HepG2 (cell line): ENCODE measurements around the gene DNAJC18. TPM values are rescaled to one million over a fixed set of nuclear protein-coding genes. Genes with fewer than 3 reads are reported as not detected.

ENCODE experiments used
- ATAC-seq: fragments of 200-7000 bp; cut with Tn5 transposase; 3 replicates; pipeline ENCODE4 v1.9.1; 2020; ENCODE audit warnings: mild to moderate bottlenecking, moderate library complexity
- BruUV-seq: library from RNA; stranded (reverse); fragments of 400-500 nt; replicated peaks from 2 replicates; lab custom pipeline; 2021; lab: Mats Ljungman, UMichigan
- CTCF ChIA-PET: fragments of 300-600 bp; formaldehyde crosslinking; extraction: SDS; loops from one replicate; lab custom pipeline; 2021; ENCODE audit warnings: low total read pairs, inconsistent platforms, low intra/inter-chr PET ratio; lab: Yijun Ruan, JAX
- POLR2A ChIA-PET: fragments of 350-600 bp; sonication (Branson Sonifier 250); formaldehyde crosslinking; loops from one replicate; lab custom pipeline; 2020; ENCODE audit warnings: antibody characterized with exemption, inconsistent platforms; lab: Yijun Ruan, JAX
- DNase-seq: peaks from one replicate; pipeline ENCODE4 v3.0.0-alpha.2; 2015; ENCODE audit warnings: low spot score
- FAIRE-seq: peaks from 3 replicates; lab custom pipeline; 2011; peaks lifted over from hg19 to GRCh38; lab: Jason Lieb, UNC
- H2AFZ ChIP-seq: one replicate; pipeline ENCODE4 v1.6.1; 2011; ENCODE audit warnings: low read length, inconsistent platforms
- H3K27ac ChIP-seq: fragments of 300-600 bp; 3 replicates; pipeline ENCODE4 v1.8.0; 2011; ENCODE audit warnings: mixed run types, mild to moderate bottlenecking, mixed read lengths, low read length, inconsistent platforms; ENCODE audit not compliant: insufficient read depth; ENCODE audit errors: extremely low read length
- H3K27me3 ChIP-seq, 2 experiments: fragments of 200-600 bp in 1 of 2; 2 replicates in 1 of 2; 3 replicates in 1 of 2; pipeline versions ENCODE4 v1.6.0 to v1.8.0; 2011; ENCODE audit warnings: low read length in 2 of 2, mild to moderate bottlenecking in 2 of 2, moderate library complexity in 2 of 2, inconsistent platforms in 1 of 2; ENCODE audit not compliant: insufficient read depth in 2 of 2, control insufficient read depth in 1 of 2
- H3K36me3 ChIP-seq, 2 experiments: fragments of 200-600 bp in 1 of 2; replicated peaks in 1 of 2; 2 replicates in 1 of 2; 3 replicates in 1 of 2; pipeline versions ENCODE4 v1.5.1 to v1.8.0; 2011; ENCODE audit warnings: low read length in 2 of 2, inconsistent platforms in 1 of 2; ENCODE audit not compliant: insufficient read depth in 2 of 2, control insufficient read depth in 1 of 2
- H3K4me1 ChIP-seq: 2 replicates; pipeline ENCODE4 v1.5.1; 2012; ENCODE audit warnings: low read length, inconsistent platforms; ENCODE audit not compliant: insufficient read depth
- H3K4me2 ChIP-seq: 2 replicates; pipeline ENCODE4 v1.6.0; 2011; ENCODE audit warnings: low read depth, low read length, inconsistent platforms
- H3K4me3 ChIP-seq, 3 experiments: fragments of 200-600 bp in 1 of 3; sonication (generic), shearing (Covaris generic) in 1 of 3; replicated peaks in 1 of 3; 2 replicates each; pipeline ENCODE4 v1.5.1; 2011 to 2016; ENCODE audit warnings: low read length in 3 of 3, inconsistent platforms in 2 of 3, low read depth in 2 of 3, mild to moderate bottlenecking in 2 of 3, control low read depth in 1 of 3, mixed read lengths in 1 of 3; ENCODE audit not compliant: insufficient read depth in 1 of 3
- H3K79me2 ChIP-seq: one replicate; pipeline ENCODE4 v1.6.1; 2011; ENCODE audit warnings: low read length, inconsistent platforms; ENCODE audit not compliant: insufficient read depth
- H3K9ac ChIP-seq: 2 replicates; pipeline ENCODE4 v1.6.0; 2011; ENCODE audit warnings: mild to moderate bottlenecking, low read depth, low read length, inconsistent platforms; ENCODE audit not compliant: insufficient read depth
- H3K9me3 ChIP-seq: 2 replicates; pipeline ENCODE4 v1.5.1; 2012; ENCODE audit warnings: mild to moderate bottlenecking, low read length
- H4K20me1 ChIP-seq: 2 replicates; pipeline ENCODE4 v1.6.0; 2011; ENCODE audit warnings: inconsistent platforms, mild to moderate bottlenecking, low read length, moderate library complexity; ENCODE audit not compliant: insufficient read depth
- ASH2L ChIP-seq: fragments of 300-600, 200-600 bp; sonication (generic); IDR thresholded peaks from 2 replicates; pipeline ENCODE4 v1.7.0; 2017; ENCODE audit warnings: low read depth, mild to moderate bottlenecking, moderate library complexity, mixed read lengths, low read length; ENCODE audit not compliant: insufficient read length
- DRAP1 ChIP-seq: IDR thresholded peaks from 2 replicates; pipeline ENCODE4 v1.6.1; 2016; ENCODE audit warnings: missing genetic modification reagents, missing compliant biosample characterization
- HCFC1 ChIP-seq: fragments of 150-350 bp; IDR thresholded peaks from 2 replicates; pipeline ENCODE4 v1.6.1; 2014; ENCODE audit warnings: low read depth, low read length
- ZNF124 ChIP-seq: sonication (generic); formaldehyde crosslinking; IDR thresholded peaks from 2 replicates; pipeline ENCODE4 v1.4.0; 2020; ENCODE audit warnings: missing genetic modification reagents
- ZNF205 ChIP-seq: IDR thresholded peaks from 2 replicates; pipeline ENCODE4 v1.6.1; 2018; ENCODE audit warnings: missing biosample characterization, missing genetic modification reagents
- ZNF280D ChIP-seq: sonication (generic); formaldehyde crosslinking; IDR thresholded peaks from 2 replicates; pipeline ENCODE4 v1.5.1; 2020; ENCODE audit warnings: mild to moderate bottlenecking, missing genetic modification reagents
- ZNF333 ChIP-seq: sonication (generic); formaldehyde crosslinking; IDR thresholded peaks from 2 replicates; pipeline ENCODE4 v1.4.0; 2020; ENCODE audit warnings: mild to moderate bottlenecking, missing genetic modification reagents, borderline replicate concordance
- ZNF33B ChIP-seq: sonication (generic); formaldehyde crosslinking; IDR thresholded peaks from 2 replicates; pipeline ENCODE4 v1.5.1; 2020; ENCODE audit warnings: mild to moderate bottlenecking, missing genetic modification reagents
- ZNF597 ChIP-seq: sonication (generic); formaldehyde crosslinking; IDR thresholded peaks from 2 replicates; pipeline ENCODE4 v1.5.0; 2020; ENCODE audit warnings: missing genetic modification reagents
- ZNF615 ChIP-seq: sonication (generic); formaldehyde crosslinking; IDR thresholded peaks from 2 replicates; pipeline ENCODE4 v1.5.0; 2020; ENCODE audit warnings: mild to moderate bottlenecking, missing genetic modification reagents, borderline replicate concordance
- ZNF768 ChIP-seq: sonication (generic); formaldehyde crosslinking; IDR thresholded peaks from 2 replicates; pipeline ENCODE4 v1.4.0; 2020; ENCODE audit warnings: missing genetic modification reagents
- ZNF782 ChIP-seq: sonication (generic); formaldehyde crosslinking; IDR thresholded peaks from 2 replicates; pipeline ENCODE4 v1.4.0; 2020; ENCODE audit warnings: missing genetic modification reagents, mild to moderate bottlenecking, borderline replicate concordance
- WGBS: methylation state at CpG from one replicate; pipeline ENCODE4 v1.1.6; 2017; ENCODE audit warnings: low lambda C conversion rate; 5-methylcytosine and 5-hydroxymethylcytosine counted together
- in situ Hi-C: cut with HindIII; loops from 2 replicates; pipeline ENCODE4 v1.10.0; 2017; ENCODE audit warnings: low pct_unique_long_range_greater_than_20kb; ENCODE audit not compliant: extremely low pct_ligation_motif_present
- intact Hi-C: fragments of 100-400 bp; cut with micrococcal nuclease; formaldehyde crosslinking; loops from one replicate; pipeline ENCODE4 v1.10.0; 2022; ENCODE audit not compliant: unreplicated experiment
- polyA plus RNA-seq, 8 experiments: library from polyadenylated mRNA; depleted of rRNA in 3 of 8; stranded (reverse) in 7 of 8; unstranded in 1 of 8; fragments of >200 nt; fragmentation: Illumina TruSeq in 4 of 8; extraction: Trizol in 4 of 8; gene quantifications; 2 replicates each; pipeline versions ENCODE4 v1.2.1 to v1.2.3, GENCODE V29; 2011 to 2016; ENCODE audit warnings: low read depth in 4 of 8, missing spikeins in 1 of 8, mixed read lengths in 1 of 8; ENCODE audit not compliant: insufficient read depth in 1 of 8
- total RNA-seq, 5 experiments: library from RNA; depleted of rRNA; stranded (reverse); fragments of >200 nt; fragmentation: Illumina TruSeq; extraction: Trizol; gene quantifications; 2 replicates each; pipeline ENCODE4 v1.2.3, GENCODE V29; 2016; ENCODE audit warnings: low read depth in 1 of 5
- TF ChIP-seq, protein P1 (sequence below): sonication (generic); formaldehyde crosslinking; IDR thresholded peaks from 2 replicates; pipeline ENCODE4 v1.4.0; 2020; ENCODE audit warnings: missing genetic modification reagents
- TF ChIP-seq, protein P2 (sequence below): sonication (generic); formaldehyde crosslinking; IDR thresholded peaks from 2 replicates; pipeline ENCODE4 v1.8.0; 2022; ENCODE audit warnings: mild to moderate bottlenecking, missing genetic modification reagents; ENCODE audit not compliant: insufficient replicate concordance

Gene DNAJC18
- total and polyA plus RNA-seq, 2 of the 13 experiments (the other 11 are each of a cell fraction or from before 2014, with no cell fraction given): 6.5 to 6.6 TPM

DNA sequence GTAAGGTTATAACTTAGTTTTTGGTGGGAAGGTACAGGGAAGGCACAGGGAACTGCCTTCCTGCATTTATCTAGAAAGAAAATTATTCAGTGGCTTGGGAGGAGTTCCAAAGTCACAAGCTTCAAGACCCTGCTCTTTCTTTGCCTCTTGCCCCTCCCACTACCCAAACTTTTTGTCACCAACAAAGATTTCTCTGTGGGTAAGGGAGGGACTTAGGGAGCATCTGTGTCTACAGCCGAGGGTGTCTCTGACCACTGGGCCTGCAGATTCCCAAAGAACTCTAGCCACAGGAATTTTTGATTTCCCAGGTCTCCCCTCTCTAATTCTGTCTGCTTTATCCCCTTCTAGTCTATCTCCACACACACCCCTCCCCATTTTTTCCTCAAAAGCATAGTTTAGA is 21.1 kb upstream of the DNAJC18 start:
- CTCF ChIA-PET: no interaction called here

More for the DNA sequence above, 21.1 kb upstream of the DNAJC18 start:
- peaks cover 41% of the 10 kb centered on the region for H3K4me1 ChIP-seq
- H3K79me2 ChIP-seq: no peaks in the 10 kb centered on the region
- FAIRE-seq: no peak
- no TSS peak for BruUV-seq
- no peak overlapping the region for H3K4me3 ChIP-seq
- peaks cover 8 to 35% of the 10 kb centered on the region in 2 experiments for H3K27me3 ChIP-seq
- in situ Hi-C loops: no loop called here
- TF ChIP-seq ZNF205 (no peak), HCFC1 (no peak), DRAP1 (no peak), ZNF597 (no peak), ASH2L (no peak), ZNF280D (CRISPR knock-in tag) (no peak), ZNF782 (CRISPR knock-in tag) (no peak), ZNF33B (no peak), ZNF615 (CRISPR knock-in tag) (no peak), ZNF333 (no peak), ZNF124 (CRISPR knock-in tag) (no peak), ZNF768 (CRISPR knock-in tag) (no peak)
- TF ChIP-seq, protein P1, sequence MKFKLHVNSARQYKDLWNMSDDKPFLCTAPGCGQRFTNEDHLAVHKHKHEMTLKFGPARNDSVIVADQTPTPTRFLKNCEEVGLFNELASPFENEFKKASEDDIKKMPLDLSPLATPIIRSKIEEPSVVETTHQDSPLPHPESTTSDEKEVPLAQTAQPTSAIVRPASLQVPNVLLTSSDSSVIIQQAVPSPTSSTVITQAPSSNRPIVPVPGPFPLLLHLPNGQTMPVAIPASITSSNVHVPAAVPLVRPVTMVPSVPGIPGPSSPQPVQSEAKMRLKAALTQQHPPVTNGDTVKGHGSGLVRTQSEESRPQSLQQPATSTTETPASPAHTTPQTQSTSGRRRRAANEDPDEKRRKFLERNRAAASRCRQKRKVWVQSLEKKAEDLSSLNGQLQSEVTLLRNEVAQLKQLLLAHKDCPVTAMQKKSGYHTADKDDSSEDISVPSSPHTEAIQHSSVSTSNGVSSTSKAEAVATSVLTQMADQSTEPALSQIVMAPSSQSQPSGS (CRISPR knock-in tag): no peak
- TF ChIP-seq, protein P2, sequence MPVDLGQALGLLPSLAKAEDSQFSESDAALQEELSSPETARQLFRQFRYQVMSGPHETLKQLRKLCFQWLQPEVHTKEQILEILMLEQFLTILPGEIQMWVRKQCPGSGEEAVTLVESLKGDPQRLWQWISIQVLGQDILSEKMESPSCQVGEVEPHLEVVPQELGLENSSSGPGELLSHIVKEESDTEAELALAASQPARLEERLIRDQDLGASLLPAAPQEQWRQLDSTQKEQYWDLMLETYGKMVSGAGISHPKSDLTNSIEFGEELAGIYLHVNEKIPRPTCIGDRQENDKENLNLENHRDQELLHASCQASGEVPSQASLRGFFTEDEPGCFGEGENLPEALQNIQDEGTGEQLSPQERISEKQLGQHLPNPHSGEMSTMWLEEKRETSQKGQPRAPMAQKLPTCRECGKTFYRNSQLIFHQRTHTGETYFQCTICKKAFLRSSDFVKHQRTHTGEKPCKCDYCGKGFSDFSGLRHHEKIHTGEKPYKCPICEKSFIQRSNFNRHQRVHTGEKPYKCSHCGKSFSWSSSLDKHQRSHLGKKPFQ (CRISPR knock-in tag): no peak
- TF ChIP-seq, all 625 proteins: peak for 0
- Histone ChIP-seq H3K9ac (no peak overlapping the region), H2AFZ (no peak overlapping the region), H4K20me1 (no peaks in the 10 kb centered on the region), H3K9me3 (no peaks in the 10 kb centered on the region), H3K36me3 (no peaks in the 10 kb centered on the region), H3K4me2 (no peak overlapping the region), H3K27ac (no peak overlapping the region)
- 0% methylated on average over 1 of the region's 1 CpG for WGBS
- ATAC-seq (no peak), DNase-seq (no peak)
- POLR2A ChIA-PET: no interaction called here
- intact Hi-C loops: no loop called here
